GM18870 (cell line): ENCODE results near the gene SPAG4.

Experiments used
- ATAC-seq: cut with Tn5 transposase; IDR thresholded peaks from one replicate; pipeline ENCODE4 v1.9.1; 2021; ENCODE audit warnings: moderate library complexity; ENCODE audit not compliant: unreplicated experiment

Gene SPAG4

GRCh38 chr20:35615667-35616464 is at the start of gene SPAG4:
Gene SPAG4, plus strand, starts transcription at chr20:35615829. Its CDS starts 175 bp downstream, at chr20:35616004.
- no peak for ATAC-seq

GRCh38 chr20:35568645-35569044 is 47.0 kb upstream of the SPAG4 start:
- no peak for ATAC-seq

- ATAC-seq, result no peak
Observed at GRCh38 chr20:35571555-35571954, 44.1 kb upstream of the SPAG4 start.

- no peak for ATAC-seq
Observed at GRCh38 chr20:35572838-35573237, 42.8 kb upstream of the SPAG4 start.

GRCh38 chr20:35575958-35576357 is 39.7 kb upstream of the SPAG4 start:
- ATAC-seq, result no peak

- ATAC-seq, result no peak
Observed at GRCh38 chr20:35576816-35577215, 38.8 kb upstream of the SPAG4 start.

- ATAC-seq, result no peak
Observed at GRCh38 chr20:35578469-35578868, 37.2 kb upstream of the SPAG4 start.

- ATAC-seq, result no peak
Observed at GRCh38 chr20:35579196-35579595, 36.4 kb upstream of the SPAG4 start.

GRCh38 chr20:35582131-35582530 is 33.5 kb upstream of the SPAG4 start:
- no peak for ATAC-seq

- ATAC-seq, result no peak
Observed at GRCh38 chr20:35582741-35583404, 32.8 kb upstream of the SPAG4 start.

- ATAC-seq, result no peak
Observed at GRCh38 chr20:35583636-35584560, 31.7 kb upstream of the SPAG4 start.

- ATAC-seq, result no peak
Observed at GRCh38 chr20:35586751-35587425, 28.7 kb upstream of the SPAG4 start.

GRCh38 chr20:35587436-35587835 is 28.2 kb upstream of the SPAG4 start:
- ATAC-seq, result no peak

GRCh38 chr20:35588397-35588796 is 27.2 kb upstream of the SPAG4 start:
- ATAC-seq, result no peak

- ATAC-seq, result no peak
Observed at GRCh38 chr20:35592339-35592974, 23.2 kb upstream of the SPAG4 start.

- no peak for ATAC-seq
Observed at GRCh38 chr20:35595456-35595855, 20.2 kb upstream of the SPAG4 start.

- no peak for ATAC-seq
Observed at GRCh38 chr20:35595901-35596300, 19.7 kb upstream of the SPAG4 start.

- no peak for ATAC-seq
Observed at GRCh38 chr20:35597186-35597585, 18.4 kb upstream of the SPAG4 start.

- ATAC-seq, result no peak
Observed at GRCh38 chr20:35598476-35598875, 17.2 kb upstream of the SPAG4 start.
